Fibroblast of villous mesenchyme (primary cell): ENCODE measurements around the gene CEP55. TPM values are rescaled to one million over a fixed set of nuclear protein-coding genes. Genes with fewer than 3 reads are reported as not detected.
A peak's percentile ranks its signal among the peaks of the same experiment; 100 is the strongest.

ENCODE experiments used
- DNase-seq: peaks from one replicate; pipeline ENCODE4 v3.0.0-alpha.2; 2010; ENCODE audit warnings: low read depth
- H3K4me3 ChIP-seq: 2 replicates; pipeline ENCODE4 v1.5.1; 2011; ENCODE audit warnings: low read depth, mild to moderate bottlenecking, low read length
- total RNA-seq: library from RNA; depleted of rRNA; stranded (reverse); fragments of >200 nt; gene quantifications from 2 replicates; pipeline ENCODE4 v1.2.3, GENCODE V29; 2012
- TF ChIP-seq, protein P1 (sequence below): IDR thresholded peaks from 2 replicates; pipeline ENCODE4 v1.5.1; 2012; ENCODE audit warnings: low read depth, mild to moderate bottlenecking, low read length; ENCODE audit not compliant: insufficient read depth

CEP55 gene
- total RNA-seq, 1 donor = 35.0 TPM

DNA sequence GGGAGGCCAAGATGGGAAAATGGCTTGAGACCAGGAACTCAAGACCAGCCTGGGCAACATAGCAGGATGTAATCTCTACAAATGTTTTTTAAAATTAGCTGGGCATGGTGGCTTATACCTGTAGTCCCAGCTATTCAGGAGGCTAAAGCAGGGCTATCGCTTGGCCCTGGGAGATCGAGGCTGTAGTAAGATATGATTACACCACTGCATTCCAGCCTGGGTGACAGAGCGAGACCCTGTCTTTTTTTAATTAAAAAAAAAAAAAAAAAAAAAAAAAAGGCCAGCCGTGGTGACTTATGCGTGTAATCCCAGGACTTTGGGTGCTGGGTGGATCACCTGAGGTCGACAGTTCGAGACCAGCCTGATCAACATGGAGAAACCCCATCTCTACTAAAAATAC, 41.7 kb upstream of the CEP55 start:
- DNase-seq = no peak
- TF ChIP-seq, protein P1, sequence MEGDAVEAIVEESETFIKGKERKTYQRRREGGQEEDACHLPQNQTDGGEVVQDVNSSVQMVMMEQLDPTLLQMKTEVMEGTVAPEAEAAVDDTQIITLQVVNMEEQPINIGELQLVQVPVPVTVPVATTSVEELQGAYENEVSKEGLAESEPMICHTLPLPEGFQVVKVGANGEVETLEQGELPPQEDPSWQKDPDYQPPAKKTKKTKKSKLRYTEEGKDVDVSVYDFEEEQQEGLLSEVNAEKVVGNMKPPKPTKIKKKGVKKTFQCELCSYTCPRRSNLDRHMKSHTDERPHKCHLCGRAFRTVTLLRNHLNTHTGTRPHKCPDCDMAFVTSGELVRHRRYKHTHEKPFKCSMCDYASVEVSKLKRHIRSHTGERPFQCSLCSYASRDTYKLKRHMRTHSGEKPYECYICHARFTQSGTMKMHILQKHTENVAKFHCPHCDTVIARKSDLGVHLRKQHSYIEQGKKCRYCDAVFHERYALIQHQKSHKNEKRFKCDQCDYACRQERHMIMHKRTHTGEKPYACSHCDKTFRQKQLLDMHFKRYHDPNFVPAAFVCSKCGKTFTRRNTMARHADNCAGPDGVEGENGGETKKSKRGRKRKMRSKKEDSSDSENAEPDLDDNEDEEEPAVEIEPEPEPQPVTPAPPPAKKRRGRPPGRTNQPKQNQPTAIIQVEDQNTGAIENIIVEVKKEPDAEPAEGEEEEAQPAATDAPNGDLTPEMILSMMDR = no peak
- H3K4me3 ChIP-seq = no peak overlapping the region

DNA sequence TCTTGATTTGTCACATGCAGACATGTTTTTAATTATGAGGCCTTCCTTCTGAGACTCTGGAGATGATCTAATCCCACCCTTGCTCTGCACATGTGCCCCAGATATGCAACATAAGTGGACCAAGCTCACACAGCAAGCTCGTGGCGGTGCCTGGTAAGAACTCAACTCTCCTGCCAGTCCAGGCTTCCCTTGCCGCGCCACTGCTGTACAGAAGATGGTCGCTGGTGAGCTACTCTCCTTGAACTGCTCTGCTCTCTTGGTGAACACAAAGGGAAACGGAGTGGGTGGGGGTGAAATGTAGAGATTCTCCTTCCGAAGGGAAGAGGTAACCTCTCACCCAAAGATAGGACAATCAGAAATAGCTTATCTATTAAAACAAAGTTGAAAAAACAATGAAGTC, 39.9 kb upstream of the CEP55 start:
- no peak for DNase-seq
- H3K4me3 ChIP-seq = no peak overlapping the region
- TF ChIP-seq, protein P1 = no peak

DNA sequence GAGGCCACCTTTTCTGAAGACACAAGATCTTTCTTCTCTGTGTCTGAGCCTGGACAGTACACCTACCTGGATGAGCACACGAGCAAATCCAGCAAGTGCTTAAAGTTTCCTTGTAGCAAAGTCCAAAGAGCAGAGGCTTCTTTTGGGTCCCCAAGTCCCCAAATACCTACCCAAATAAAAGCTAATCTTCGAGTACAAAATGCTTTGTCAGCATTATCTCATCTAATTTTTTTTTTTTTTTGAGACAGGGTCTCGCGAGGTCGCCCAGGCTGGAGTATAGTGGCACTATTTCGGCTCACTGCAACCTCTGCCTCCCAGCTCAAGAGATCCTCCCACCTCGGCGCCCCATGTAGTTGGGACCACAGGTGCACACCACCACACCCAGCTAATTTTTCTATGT, 38.9 kb upstream of the CEP55 start:
- TF ChIP-seq, protein P1 = no peak
- no peak overlapping the region for H3K4me3 ChIP-seq
- no peak for DNase-seq

DNA sequence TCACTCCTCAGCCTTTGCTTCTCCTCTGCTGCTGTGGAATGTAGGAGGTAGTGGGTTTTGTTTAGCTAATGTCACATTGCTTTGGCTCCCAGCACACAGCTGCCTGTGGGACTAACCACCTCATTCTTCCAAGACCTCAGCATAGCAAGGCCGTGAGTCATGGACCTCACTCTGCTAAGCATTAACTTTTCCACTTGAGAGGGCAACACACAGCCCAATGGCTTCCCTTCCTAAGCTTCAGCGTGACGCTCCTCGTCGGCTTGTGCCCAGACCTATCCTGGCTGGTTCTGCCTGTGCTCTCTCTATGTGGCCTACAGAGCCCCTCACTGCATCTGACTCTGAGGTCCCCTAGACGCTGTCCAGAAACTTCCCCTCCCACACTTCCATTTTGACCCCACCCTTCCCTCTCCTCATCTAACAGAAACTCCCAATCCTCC, 37.6 kb upstream of the CEP55 start:
- DNase-seq = peak; percentile 100

DNA sequence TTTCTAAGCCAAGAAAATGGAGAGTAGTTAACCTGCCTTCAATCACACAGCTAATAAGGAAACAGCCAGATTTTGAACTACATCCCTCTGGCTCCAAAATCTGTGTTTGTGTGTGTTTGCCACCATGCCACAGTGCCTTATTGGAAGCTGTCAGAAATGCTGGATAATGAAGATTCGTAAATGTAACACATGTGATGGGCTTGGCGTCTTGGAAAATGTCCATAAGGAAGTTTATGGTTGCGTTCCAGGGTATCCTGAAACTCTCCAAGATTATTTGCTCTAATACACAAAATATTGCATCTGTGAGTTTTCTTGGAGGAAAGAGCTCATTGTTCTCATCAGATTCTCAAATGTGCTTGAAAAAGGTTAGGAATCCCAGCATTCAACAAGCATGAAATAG, 36.9 kb upstream of the CEP55 start:
- TF ChIP-seq, protein P1 = no peak
- H3K4me3 ChIP-seq = no peak overlapping the region
- DNase-seq = no peak

More for the DNA sequence above, 37.6 kb upstream of the CEP55 start:
- peak overlapping the region; percentile 24 for H3K4me3 ChIP-seq
- TF ChIP-seq, protein P1 = no peak

DNA sequence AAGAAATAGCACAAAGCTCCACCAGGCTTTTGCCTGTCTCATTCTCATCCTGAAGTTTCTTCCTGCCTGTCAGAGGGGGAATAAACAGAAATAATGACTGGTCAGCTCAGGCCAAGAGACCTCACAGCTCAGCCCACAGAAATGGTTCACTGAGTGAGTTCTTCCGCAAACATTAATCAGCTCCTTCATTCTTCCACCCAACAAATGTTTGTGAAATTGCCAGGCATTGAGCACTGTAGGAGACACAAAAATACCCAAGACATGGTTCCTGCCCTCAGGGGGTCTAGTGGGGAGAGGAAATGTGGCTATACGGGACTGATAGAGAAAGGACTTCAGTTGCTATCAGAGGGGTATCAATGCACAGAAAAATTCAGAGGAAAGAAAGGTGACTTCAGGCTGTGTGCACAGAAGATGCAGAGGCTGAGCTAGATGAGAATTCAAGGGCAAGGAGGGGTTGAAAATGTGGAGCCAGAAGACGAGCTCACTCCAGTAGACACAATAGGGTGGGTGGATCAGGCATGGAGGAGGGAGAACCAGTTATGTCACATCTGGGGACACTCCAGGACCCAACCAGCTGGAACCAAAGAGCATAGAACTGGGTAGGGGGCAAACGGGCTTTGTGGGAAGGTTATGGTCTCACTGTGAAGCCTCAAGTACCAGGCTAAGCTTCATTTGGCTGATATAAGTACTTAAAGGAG, 35.2 kb upstream of the CEP55 start:
- DNase-seq = no peak
- TF ChIP-seq, protein P1 = no peak
- H3K4me3 ChIP-seq = no peak overlapping the region

DNA sequence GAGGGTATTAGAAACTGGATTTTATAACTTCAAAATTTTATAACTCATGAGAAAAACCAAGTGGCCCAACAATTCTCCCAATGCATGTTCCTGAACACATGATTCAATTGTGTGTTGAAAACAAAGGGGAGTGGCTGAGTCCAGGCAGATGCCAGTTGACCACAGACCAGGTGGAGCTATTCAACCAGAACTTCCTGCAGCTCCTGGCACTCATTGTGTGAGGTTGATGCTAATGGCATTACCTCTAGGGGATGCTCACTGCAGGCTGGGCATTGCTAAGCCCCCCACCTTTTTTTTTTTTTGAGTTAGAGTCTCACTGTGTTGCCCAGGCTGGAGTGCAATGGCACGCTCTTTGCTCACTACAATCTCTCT, 34.6 kb upstream of the CEP55 start:
- DNase-seq = peak; percentile 55
- no peak overlapping the region for H3K4me3 ChIP-seq
- TF ChIP-seq, protein P1 = no peak
